HL-60 (cell line): ENCODE data around the gene UCMA.

Experiments used
- CTCF ChIP-seq: IDR thresholded peaks from one replicate; pipeline ENCODE4 v1.5.1; 2011; ENCODE audit warnings: low read length, control low read depth, inconsistent platforms; ENCODE audit not compliant: insufficient read depth
- GABPA ChIP-seq: IDR thresholded peaks from 2 replicates; pipeline ENCODE4 v1.6.1; 2012; ENCODE audit warnings: low read depth
- POLR2AphosphoS5 ChIP-seq: IDR thresholded peaks from 2 replicates; pipeline ENCODE4 v1.6.1; 2012; ENCODE audit warnings: low read depth
- REST ChIP-seq: IDR thresholded peaks from 2 replicates; pipeline ENCODE4 v1.6.1; 2012; ENCODE audit warnings: low read depth; ENCODE audit not compliant: insufficient replicate concordance

- no peak for TF ChIP-seq REST
- no peak for TF ChIP-seq CTCF
- no peak for TF ChIP-seq GABPA
- TF ChIP-seq POLR2AphosphoS5 = no peak
Observed at GRCh38 chr10:13262433-13262832, 28.3 kb upstream of the UCMA start.
